HG02885 (cell line): ENCODE measurements around the gene KAZN.

Source experiments
- ATAC-seq: cut with Tn5 transposase; IDR thresholded peaks from one replicate; pipeline ENCODE4 v1.9.1; 2021; ENCODE audit warnings: mild to moderate bottlenecking; ENCODE audit not compliant: unreplicated experiment, poor library complexity

The KAZN gene

DNA sequence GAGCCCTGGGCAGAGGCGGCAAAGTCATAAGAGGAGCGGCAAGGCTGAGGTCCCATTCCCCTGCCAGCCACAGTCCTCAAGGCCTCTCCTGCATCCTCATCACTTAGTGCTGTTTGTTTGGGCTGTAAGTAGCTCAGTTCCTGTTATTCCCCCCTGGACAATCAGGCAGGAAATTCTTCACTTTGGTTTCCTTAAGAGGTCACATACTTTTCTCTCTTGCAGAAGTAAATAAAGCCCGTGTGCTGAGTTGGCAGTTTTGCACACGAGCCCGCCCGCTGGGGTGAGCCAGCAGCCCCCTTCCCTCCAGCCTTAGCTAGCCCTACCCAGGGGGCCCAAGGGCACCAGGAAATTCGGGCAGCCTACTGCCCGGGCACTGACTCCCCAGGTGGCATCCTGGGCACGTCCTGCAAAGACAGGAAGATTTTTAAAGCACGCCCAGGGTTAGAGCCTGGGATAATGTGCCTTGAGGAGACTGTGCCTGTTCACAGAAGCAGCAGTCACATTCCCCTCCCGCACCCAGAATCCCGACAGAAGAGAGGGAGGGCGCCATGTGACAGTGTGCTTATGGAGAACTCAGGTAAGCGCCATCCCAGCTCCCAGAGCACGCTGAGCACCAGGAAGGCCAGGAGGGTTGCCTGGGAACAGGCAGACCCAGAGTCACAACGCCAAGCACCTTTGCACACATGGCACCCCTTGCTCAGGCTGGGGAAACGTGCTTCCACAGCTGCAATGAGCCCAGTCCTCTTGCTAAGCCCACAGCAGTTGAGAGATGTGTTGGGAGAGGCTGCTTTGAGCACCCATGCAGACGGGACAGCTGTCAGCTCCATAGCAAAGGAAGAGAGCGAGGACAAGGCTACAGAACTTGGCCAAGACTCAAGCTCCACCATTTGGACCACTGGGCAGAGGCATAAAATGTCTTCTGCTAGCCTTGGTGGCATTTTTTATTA is 410.6 kb downstream of the KAZN start:
- ATAC-seq: no peak

- ATAC-seq: no peak
These were observed 412.7 kb downstream of the KAZN start for GRCh38 chr1:15011160-15011559.

DNA sequence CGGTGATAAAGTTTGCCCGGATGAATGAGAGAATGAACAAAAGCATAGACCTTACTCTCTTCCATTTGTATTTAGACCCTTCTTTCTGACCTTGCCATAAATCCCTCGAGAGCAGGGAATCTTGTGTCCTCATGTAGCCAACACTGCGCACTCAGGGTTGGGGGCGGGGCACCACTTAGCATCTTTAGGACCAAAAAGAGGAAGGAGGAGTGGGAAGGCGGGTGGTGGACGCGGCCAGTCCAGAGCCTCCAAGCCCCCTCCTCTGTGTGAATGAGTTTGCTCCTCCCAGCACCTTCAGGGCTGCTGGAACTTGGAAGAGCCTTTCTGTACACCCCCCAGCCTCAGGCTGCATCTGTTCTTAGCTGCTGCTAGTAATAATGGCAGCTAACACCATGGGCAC is 413.2 kb downstream of the KAZN start:
- ATAC-seq: no peak

GRCh38 chr1:15012822-15013221 is 414.3 kb downstream of the KAZN start:
- ATAC-seq: no peak

DNA sequence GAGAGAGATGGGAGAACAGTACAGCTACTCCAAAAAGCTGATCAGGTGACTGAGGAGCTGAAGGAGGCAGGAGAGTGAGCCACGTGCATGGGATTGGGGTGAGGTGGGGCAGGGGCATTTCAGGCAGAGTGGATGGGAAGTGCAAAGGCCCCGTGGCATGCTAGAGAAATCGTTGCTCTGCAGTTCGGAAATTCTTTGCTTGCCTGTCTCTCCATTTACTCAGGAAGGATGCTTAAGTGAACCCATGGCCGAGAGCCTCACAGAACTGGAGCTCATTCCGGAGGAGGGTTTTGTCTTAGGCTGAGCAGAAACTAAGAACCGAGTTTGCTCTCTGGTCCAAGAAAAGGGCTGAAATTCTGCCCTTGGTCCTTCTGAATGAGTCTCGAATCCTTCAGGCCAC is 415.3 kb downstream of the KAZN start:
- ATAC-seq: no peak

GRCh38 chr1:15014516-15014915 is 416.0 kb downstream of the KAZN start:
- no peak for ATAC-seq

DNA sequence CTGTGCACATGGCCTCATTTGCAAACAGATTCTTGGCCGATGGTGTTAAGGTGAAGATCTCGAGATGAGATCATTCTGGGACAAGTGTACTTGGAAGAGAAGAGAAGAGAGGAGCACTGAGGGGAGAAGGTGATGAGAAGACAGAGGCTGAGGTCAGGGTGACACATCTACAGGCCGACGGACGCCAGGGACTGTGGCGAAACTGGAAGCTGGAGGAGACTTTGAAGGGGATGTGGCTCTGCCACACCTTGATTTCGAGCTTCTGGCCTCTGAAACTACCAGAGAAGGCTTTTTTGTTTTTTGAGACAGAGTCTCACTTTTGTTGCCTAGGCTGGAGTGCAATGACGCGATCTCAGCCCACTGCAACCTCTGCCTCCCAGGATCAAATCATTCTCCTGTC is 417.5 kb downstream of the KAZN start:
- ATAC-seq: no peak

- no peak for ATAC-seq
These were observed 418.0 kb downstream of the KAZN start for GRCh38 chr1:15016526-15016925.

- no peak for ATAC-seq
These were observed 418.6 kb downstream of the KAZN start for GRCh38 chr1:15017120-15017519.

DNA sequence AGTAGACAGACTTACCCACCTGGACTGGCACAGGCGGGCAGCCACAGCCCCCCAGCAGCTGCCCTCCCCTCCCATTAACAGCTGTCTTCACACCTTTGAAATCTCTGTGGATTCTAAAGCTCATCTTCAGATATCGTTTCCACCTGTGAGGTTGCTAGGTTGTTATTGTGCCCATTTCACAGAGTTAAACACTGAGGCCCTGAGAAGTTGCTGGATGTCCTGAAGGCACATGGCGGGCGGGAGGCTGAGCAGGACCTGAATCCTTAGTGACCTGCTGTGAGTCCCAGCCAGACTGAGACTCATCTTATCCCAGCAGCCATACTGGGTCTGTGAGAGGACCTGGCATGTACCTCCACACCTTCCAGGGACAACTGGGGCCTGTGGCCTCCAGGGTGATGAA is 420.3 kb downstream of the KAZN start:
- no peak for ATAC-seq

DNA sequence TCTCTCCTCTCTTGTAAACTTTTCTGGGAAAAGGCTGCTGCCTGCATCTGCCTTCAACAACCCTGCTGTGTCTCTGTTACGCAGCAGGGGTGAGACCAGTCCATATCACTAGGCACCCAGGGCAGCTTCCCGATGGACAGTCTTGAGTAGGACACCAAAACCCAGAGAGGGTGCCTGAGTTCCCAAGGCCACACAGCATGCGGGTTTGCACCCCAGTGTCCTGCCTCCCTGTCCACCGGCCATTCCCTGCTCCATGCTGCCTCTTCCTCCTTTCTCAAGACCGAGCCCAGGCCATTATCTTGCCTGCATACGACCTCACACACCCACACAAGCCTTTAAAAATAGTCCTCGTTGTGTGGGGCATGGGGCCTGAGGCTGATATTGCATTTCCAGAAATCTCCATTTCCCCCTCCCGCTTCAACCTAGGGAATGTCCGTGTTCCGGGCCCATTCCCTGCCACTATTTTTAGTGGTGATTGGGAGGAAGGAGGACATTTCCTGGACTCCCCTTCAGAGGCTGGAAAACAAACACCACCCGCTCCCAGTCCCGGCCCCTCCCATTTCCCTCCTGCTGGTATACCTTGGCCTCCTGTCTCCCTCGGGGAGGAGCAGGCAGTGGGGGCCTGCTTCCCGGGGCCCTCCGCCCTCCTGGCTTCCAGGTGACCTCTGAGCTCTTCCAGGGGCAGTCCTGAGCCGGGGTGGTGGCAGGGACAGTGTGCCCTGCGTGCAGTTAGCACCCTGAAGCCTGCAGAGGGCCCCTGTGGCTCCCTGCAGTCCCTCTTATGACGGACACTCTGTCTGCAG is 422.7 kb downstream of the KAZN start:
- ATAC-seq: no peak

GRCh38 chr1:15022048-15022447 is 423.6 kb downstream of the KAZN start:
- no peak for ATAC-seq

DNA sequence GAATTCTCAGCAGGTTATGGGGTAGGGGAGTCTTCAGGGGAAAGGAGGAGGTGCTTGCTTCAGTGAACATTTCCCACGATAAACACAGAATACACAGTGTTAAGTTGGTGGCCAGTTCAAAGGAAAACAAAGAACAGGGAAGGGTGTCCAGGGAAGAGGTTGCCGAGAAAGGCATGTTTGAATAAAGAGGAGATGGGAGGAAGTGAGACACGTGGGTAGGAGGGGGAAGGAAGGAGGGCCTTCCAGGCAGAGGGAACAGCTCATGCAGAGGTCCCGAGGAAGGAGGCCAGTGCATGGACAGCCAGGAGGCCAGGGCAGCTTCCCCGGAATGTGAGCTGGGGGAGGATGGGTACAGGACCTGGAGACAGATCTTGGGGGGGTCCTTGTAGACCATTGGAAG is 424.7 kb downstream of the KAZN start:
- no peak for ATAC-seq

- ATAC-seq: no peak
These were observed 425.5 kb downstream of the KAZN start for GRCh38 chr1:15023976-15024375.

- no peak for ATAC-seq
These were observed 427.6 kb downstream of the KAZN start for GRCh38 chr1:15026117-15026489.

GRCh38 chr1:15027515-15027986 is 429.1 kb downstream of the KAZN start:
- no peak for ATAC-seq

- no peak for ATAC-seq
These were observed 429.6 kb downstream of the KAZN start for GRCh38 chr1:15028102-15028501.

DNA sequence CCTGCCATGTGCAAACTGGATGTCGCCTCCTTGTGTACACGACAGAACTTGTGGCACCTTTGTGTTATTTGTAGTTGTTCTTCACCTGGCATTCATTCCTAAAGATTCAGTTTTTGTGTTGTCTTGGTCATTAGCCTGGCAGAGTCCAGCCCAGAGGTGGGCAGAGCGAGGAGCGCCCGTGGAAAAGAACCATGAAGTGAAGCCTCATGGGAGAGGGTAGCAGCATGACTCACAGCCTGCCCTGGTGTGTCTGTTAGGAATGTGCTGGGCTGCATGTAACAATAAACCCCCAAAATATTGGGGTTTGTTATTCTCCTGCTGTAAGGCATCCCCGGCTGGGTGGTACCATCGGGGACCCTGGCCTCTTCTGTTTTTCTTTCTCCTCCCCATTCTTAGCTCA is 430.1 kb downstream of the KAZN start:
- ATAC-seq: no peak

GRCh38 chr1:15029036-15029435 is 430.6 kb downstream of the KAZN start:
- ATAC-seq: no peak

- ATAC-seq: no peak
These were observed 431.3 kb downstream of the KAZN start for GRCh38 chr1:15029786-15030185.

- ATAC-seq: no peak
These were observed 432.9 kb downstream of the KAZN start for GRCh38 chr1:15031251-15031933.
